Epithelial cell of proximal tubule (primary cell): Measurements from ENCODE around the gene FAAH. TPM values are rescaled to one million over a fixed set of nuclear protein-coding genes. Genes with fewer than 3 reads are reported as not detected.

Experiments used
- DNase-seq: peaks from one replicate; pipeline ENCODE4 v3.0.0-alpha.2; 2011; ENCODE audit warnings: low read depth
- H3K4me3 ChIP-seq: 2 replicates; pipeline ENCODE4 v1.5.1; 2011; ENCODE audit warnings: low read depth, mild to moderate bottlenecking, low read length
- total RNA-seq: library from RNA; depleted of rRNA; stranded (reverse); fragments of >200 nt; gene quantifications from 2 replicates; pipeline ENCODE4 v1.2.3, GENCODE V29; 2015
- TF ChIP-seq, protein P1 (sequence below): conservative IDR thresholded peaks from 2 replicates; pipeline ENCODE4 v1.5.1; 2012; ENCODE audit warnings: low read depth, mild to moderate bottlenecking, low read length

FAAH gene
- total RNA-seq, 1 donor from 2014 or later, result 12.8 TPM

DNA sequence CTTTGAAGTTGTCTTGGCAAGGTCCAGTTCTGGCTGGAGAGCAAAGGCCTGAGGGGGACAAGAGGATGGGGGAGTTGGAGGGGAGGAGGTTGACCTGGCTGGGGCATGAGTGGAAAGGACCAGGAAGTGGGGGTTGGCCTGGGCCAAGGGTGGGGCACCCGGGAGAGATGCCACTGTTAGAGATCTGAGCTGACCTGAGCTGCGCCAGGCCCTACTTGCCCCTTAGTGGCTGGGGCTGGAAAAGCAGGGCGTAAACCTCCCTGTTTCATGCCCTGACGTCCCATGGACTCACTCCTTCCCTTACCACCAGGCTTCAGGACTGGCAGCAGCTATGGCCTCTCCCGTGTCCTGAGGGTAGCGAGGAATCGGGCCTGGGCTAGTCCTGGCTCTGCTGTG is 16.9 kb downstream of the FAAH start:
- DNase-seq, result no peak
- TF ChIP-seq, protein P1, sequence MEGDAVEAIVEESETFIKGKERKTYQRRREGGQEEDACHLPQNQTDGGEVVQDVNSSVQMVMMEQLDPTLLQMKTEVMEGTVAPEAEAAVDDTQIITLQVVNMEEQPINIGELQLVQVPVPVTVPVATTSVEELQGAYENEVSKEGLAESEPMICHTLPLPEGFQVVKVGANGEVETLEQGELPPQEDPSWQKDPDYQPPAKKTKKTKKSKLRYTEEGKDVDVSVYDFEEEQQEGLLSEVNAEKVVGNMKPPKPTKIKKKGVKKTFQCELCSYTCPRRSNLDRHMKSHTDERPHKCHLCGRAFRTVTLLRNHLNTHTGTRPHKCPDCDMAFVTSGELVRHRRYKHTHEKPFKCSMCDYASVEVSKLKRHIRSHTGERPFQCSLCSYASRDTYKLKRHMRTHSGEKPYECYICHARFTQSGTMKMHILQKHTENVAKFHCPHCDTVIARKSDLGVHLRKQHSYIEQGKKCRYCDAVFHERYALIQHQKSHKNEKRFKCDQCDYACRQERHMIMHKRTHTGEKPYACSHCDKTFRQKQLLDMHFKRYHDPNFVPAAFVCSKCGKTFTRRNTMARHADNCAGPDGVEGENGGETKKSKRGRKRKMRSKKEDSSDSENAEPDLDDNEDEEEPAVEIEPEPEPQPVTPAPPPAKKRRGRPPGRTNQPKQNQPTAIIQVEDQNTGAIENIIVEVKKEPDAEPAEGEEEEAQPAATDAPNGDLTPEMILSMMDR, result no peak
- no peak overlapping the region for H3K4me3 ChIP-seq

DNA sequence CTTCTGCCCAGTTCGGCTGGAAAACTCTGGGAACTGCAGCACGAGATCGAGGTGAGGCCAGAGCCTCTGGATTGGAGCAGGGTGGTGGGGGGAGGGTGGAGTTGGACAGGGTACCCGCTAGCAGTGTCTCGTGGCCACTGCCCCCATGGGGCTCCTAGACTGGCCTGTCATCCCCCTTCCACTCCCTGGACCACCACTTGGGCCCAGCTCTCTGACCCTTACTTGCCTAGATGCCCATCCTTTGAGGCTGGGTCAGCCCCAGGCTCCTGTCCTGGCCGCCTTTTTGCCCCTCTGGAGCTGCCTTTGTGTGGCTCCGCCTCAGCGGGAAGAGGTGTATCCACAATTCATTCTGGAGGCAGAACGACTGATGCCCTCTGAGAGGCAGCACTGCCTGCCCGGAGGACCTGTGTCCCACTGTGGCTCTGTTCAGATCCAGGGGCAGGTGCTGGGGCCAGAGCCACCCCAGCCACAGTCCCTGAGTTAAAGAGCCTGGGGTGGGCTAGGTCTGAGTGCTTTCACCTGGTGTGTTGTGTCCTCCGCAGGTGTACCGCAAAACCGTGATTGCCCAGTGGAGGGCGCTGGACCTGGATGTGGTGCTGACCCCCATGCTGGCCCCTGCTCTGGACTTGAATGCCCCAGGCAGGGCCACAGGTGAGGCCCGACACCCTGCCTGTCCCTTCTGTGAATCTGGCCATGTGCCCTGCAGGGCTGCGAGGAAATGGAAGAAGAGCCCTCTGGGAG is 17.7 kb downstream of the FAAH start:
- H3K4me3 ChIP-seq, result no peak overlapping the region
- DNase-seq, result no peak
- TF ChIP-seq, protein P1, result peak; percentile 59

DNA sequence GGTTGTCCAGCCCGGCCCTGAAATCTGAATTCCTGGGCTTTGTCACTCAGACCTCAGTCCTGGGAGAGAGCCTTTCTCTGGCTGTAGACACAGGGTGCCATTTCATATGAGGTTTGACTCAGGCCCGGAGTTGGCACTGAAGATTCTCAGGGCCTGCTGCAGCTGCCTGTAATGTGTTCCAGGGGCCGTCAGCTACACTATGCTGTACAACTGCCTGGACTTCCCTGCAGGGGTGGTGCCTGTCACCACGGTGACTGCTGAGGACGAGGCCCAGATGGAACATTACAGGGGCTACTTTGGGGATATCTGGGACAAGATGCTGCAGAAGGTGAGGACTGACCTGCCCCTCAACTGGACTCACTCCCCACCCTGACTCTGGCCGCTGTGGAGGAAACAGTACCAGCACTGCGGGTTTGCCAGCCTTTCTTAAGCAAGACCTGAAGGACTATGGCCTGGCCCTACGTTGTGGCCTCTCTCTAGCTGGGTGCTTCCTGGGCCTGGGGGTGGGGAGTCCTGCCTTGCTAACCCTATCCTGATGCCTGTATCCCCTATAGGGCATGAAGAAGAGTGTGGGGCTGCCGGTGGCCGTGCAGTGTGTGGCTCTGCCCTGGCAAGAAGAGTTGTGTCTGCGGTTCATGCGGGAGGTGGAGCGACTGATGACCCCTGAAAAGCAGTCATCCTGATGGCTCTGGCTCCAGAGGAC is 18.9 kb downstream of the FAAH start:
- no peak overlapping the region for H3K4me3 ChIP-seq
- TF ChIP-seq, protein P1, result no peak
- DNase-seq, result no peak

DNA sequence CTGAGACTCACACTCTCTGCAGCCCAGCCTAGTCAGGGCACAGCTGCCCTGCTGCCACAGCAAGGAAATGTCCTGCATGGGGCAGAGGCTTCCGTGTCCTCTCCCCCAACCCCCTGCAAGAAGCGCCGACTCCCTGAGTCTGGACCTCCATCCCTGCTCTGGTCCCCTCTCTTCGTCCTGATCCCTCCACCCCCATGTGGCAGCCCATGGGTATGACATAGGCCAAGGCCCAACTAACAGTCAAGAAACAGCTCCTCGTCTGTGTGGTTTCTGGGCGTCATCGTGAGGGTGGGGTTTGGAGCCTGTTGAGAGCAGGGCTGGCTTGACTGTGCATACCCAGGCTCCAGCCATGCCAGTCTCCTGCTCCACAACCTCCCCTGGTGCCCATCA is 19.5 kb downstream of the FAAH start:
- no peak overlapping the region for H3K4me3 ChIP-seq
- TF ChIP-seq, protein P1, result peak; percentile 44
- no peak for DNase-seq

DNA sequence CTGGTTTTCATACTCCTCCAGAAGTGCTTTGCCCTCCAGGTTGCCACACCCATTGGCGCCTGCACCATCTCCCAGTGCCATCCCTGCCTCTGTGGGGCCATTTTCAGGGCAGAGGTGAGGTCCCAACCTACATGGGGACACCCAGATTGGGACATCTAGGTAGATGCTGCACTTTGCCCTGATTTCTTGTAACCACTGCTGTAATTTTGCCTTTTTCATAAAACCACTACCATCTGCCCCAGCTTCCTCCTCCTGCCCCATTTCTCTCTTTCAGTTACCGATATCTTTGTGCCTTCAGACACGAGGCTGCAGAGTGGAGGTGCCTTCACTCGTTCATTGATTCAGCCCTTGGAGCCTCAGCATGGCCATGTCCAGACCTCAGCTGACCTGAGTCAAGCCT is 21.4 kb downstream of the FAAH start:
- DNase-seq, result no peak
- TF ChIP-seq, protein P1, result no peak
- H3K4me3 ChIP-seq, result no peak overlapping the region

DNA sequence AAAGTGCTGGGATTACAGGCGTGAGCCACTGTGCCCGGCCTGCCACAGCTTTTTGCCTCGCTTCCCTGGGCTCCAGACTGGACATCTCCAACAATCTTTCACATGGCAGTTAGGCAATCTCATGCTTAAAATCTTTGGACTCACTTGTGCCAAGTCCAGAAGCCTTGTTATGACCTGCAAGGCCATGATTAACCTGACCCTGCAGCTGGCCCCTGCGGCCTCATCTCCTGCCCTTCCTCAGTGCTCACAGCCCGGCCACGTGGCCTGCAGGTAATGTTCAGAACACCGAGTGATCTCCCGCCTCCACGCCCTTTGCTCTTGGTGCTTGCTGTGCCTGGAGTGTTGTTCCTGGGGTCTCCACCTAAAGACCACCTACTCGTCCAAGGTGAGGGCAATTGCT is 24.9 kb downstream of the FAAH start:
- no peak overlapping the region for H3K4me3 ChIP-seq
- DNase-seq, result no peak
- TF ChIP-seq, protein P1, result no peak
